Measurements from ENCODE around the gene TLR3. TPM values are rescaled to one million over a fixed set of nuclear protein-coding genes. Genes with fewer than 3 reads are reported as not detected.
"Not testable (repeated sequence)": the region's sequence is repeated elsewhere in the genome, so short reads cannot be mapped to it uniquely, and the experiment has no call there.

TLR3 gene
- 7.4 and 7.7 TPM in 2 replicates for total RNA-seq (2014; rRNA removed; shearing (Covaris generic); ENCODE audit: low replicate concordance)

- DNase-seq, result peak; percentile 28
- H3K36me3 ChIP-seq, result no peaks in the 10 kb centered on the region
These were observed at the start of gene TLR3 for GRCh38 chr4:186068581-186069348. TSS of gene TLR3 (plus strand) at chr4:186069156. CDS start at chr4:186076620, 7,464 bp downstream.

GRCh38 chr4:186019269-186019668 is 49.7 kb upstream of the TLR3 start:
- DNase-seq, result no peak
- Histone ChIP-seq H3K36me3 (no peaks in the 10 kb centered on the region), H3K4me3 (no peak overlapping the region), H3K9me3 (peaks cover 4% of the 10 kb centered on the region; the same call in 1 of the 2 replicates), H3K27me3 (no peaks in the 10 kb centered on the region)

More at GRCh38 chr4:186068581-186069348, at the start of gene TLR3:
- Histone ChIP-seq H3K9me3 (no peaks in the 10 kb centered on the region), H3K4me3 (peak within 1 kb of the TSS; percentile 58), H3K27me3 (no peaks in the 10 kb centered on the region)

GRCh38 chr4:186020106-186020792 is 48.7 kb upstream of the TLR3 start:
- Histone ChIP-seq H3K4me3 (no peak overlapping the region), H3K27me3 (no peaks in the 10 kb centered on the region), H3K36me3 (no peaks in the 10 kb centered on the region), H3K9me3 (peaks cover 4% of the 10 kb centered on the region; the same call in 1 of the 2 replicates)
- no peak for DNase-seq

- Histone ChIP-seq H3K36me3 (no peaks in the 10 kb centered on the region), H3K27me3 (no peaks in the 10 kb centered on the region), H3K9me3 (peaks cover 4% of the 10 kb centered on the region; the same call in 1 of the 2 replicates), H3K4me3 (no peak overlapping the region)
- DNase-seq, result no peak
These were observed 48.1 kb upstream of the TLR3 start for GRCh38 chr4:186020793-186021407.

GRCh38 chr4:186021461-186022167 is 47.3 kb upstream of the TLR3 start:
- Histone ChIP-seq H3K36me3 (no peaks in the 10 kb centered on the region), H3K27me3 (no peaks in the 10 kb centered on the region), H3K4me3 (no peak overlapping the region), H3K9me3 (peaks cover 4% of the 10 kb centered on the region)
- no peak for DNase-seq

GRCh38 chr4:186023975-186024374 is 45.0 kb upstream of the TLR3 start:
- Histone ChIP-seq H3K4me3 (no peak overlapping the region), H3K36me3 (no peaks in the 10 kb centered on the region), H3K27me3 (no peaks in the 10 kb centered on the region), H3K9me3 (peaks cover 22% of the 10 kb centered on the region)
- DNase-seq, result no peak

GRCh38 chr4:186024637-186025407 is 44.1 kb upstream of the TLR3 start:
- H3K4me3 ChIP-seq, result no peak overlapping the region
- DNase-seq, result no peak
- H3K36me3 ChIP-seq, result no peaks in the 10 kb centered on the region
- H3K9me3 ChIP-seq, result peaks cover 26% of the 10 kb centered on the region
- no peaks in the 10 kb centered on the region for H3K27me3 ChIP-seq

GRCh38 chr4:186025408-186025690 is 43.6 kb upstream of the TLR3 start:
- Histone ChIP-seq H3K36me3 (no peaks in the 10 kb centered on the region), H3K4me3 (no peak overlapping the region), H3K9me3 (peaks cover 26% of the 10 kb centered on the region), H3K27me3 (no peaks in the 10 kb centered on the region)
- no peak for DNase-seq

GRCh38 chr4:186027405-186027804 is 41.6 kb upstream of the TLR3 start:
- DNase-seq, result no peak
- Histone ChIP-seq H3K36me3 (no peaks in the 10 kb centered on the region), H3K4me3 (no peak overlapping the region), H3K9me3 (peaks cover 26% of the 10 kb centered on the region), H3K27me3 (no peaks in the 10 kb centered on the region)

GRCh38 chr4:186029571-186030398 is 39.2 kb upstream of the TLR3 start:
- Histone ChIP-seq H3K27me3 (no peaks in the 10 kb centered on the region), H3K4me3 (peak overlapping the region; percentile 3), H3K36me3 (no peaks in the 10 kb centered on the region), H3K9me3 (peaks cover 30% of the 10 kb centered on the region)
- peak; percentile 99 for DNase-seq

- no peak for DNase-seq
- peaks cover 35% of the 10 kb centered on the region for H3K9me3 ChIP-seq
- peak overlapping the region; percentile 3 for H3K4me3 ChIP-seq
- H3K27me3 ChIP-seq, result no peaks in the 10 kb centered on the region
- H3K36me3 ChIP-seq, result no peaks in the 10 kb centered on the region
These were observed 38.6 kb upstream of the TLR3 start for GRCh38 chr4:186030399-186030775.

GRCh38 chr4:186030795-186031194 is 38.2 kb upstream of the TLR3 start:
- Histone ChIP-seq H3K9me3 (peaks cover 35% of the 10 kb centered on the region), H3K4me3 (peak overlapping the region; percentile 3; the same call in 1 of the 2 replicates), H3K36me3 (no peaks in the 10 kb centered on the region), H3K27me3 (no peaks in the 10 kb centered on the region)
- DNase-seq, result no peak

GRCh38 chr4:186032259-186032658 is 36.7 kb upstream of the TLR3 start:
- H3K36me3 ChIP-seq, result no peaks in the 10 kb centered on the region
- no peak for DNase-seq
- H3K27me3 ChIP-seq, result no peaks in the 10 kb centered on the region
- peaks cover 35% of the 10 kb centered on the region for H3K9me3 ChIP-seq
- H3K4me3 ChIP-seq, result no peak overlapping the region

- H3K4me3 ChIP-seq, result no peak overlapping the region
- H3K9me3 ChIP-seq, result peaks cover 28% of the 10 kb centered on the region
- no peak for DNase-seq
- no peaks in the 10 kb centered on the region for H3K36me3 ChIP-seq
- H3K27me3 ChIP-seq, result no peaks in the 10 kb centered on the region
These were observed 35.9 kb upstream of the TLR3 start for GRCh38 chr4:186033027-186033426.

GRCh38 chr4:186034613-186035012 is 34.3 kb upstream of the TLR3 start:
- DNase-seq, H3K4me3 ChIP-seq, H3K36me3 ChIP-seq, H3K27me3 ChIP-seq: not testable (repeated sequence)
- H3K9me3 ChIP-seq, result peaks cover 16% of the 10 kb centered on the region

Measured in MG63 (cell line).